Measurements from ENCODE around the gene VSIR.

GRCh38 chr10:71753091-71753959 is 20.0 kb downstream of the VSIR start:
- TF ChIP-seq, protein P1, sequence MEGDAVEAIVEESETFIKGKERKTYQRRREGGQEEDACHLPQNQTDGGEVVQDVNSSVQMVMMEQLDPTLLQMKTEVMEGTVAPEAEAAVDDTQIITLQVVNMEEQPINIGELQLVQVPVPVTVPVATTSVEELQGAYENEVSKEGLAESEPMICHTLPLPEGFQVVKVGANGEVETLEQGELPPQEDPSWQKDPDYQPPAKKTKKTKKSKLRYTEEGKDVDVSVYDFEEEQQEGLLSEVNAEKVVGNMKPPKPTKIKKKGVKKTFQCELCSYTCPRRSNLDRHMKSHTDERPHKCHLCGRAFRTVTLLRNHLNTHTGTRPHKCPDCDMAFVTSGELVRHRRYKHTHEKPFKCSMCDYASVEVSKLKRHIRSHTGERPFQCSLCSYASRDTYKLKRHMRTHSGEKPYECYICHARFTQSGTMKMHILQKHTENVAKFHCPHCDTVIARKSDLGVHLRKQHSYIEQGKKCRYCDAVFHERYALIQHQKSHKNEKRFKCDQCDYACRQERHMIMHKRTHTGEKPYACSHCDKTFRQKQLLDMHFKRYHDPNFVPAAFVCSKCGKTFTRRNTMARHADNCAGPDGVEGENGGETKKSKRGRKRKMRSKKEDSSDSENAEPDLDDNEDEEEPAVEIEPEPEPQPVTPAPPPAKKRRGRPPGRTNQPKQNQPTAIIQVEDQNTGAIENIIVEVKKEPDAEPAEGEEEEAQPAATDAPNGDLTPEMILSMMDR (IDR thresholded peaks at IDR 0.05): no peak
- TF ChIP-seq POLR2A (IDR thresholded peaks at IDR 0.05) (peak; percentile 29), POLR2AphosphoS5 (IDR thresholded peaks at IDR 0.05) (peak in 1 of 3 donors; percentile 16)

Data from transverse colon (tissue), 4 donors.